GM12878 (cell line): Measurements from ENCODE around the gene ADGRA3. TPM values are rescaled to one million over a fixed set of nuclear protein-coding genes. Genes with fewer than 3 reads are reported as not detected.

Experiments
- ATAC-seq: fragments of 200-7000 bp; cut with Tn5 transposase; 3 replicates; pipeline ENCODE4 v1.9.1; 2020; ENCODE audit warnings: mild to moderate bottlenecking, moderate library complexity
- BruUV-seq: library from RNA; stranded (reverse); fragments of 400-500 nt; replicated peaks from 2 replicates; lab custom pipeline; 2021; lab: Mats Ljungman, UMichigan
- CTCF ChIA-PET: fragments of 300-600 bp; sonication (Branson Sonifier 250); formaldehyde crosslinking; extraction: SDS; loops from one replicate; lab custom pipeline; 2021; ENCODE audit warnings: inconsistent platforms; lab: Yijun Ruan, JAX
- POLR2A ChIA-PET: fragments of 350-600 bp; formaldehyde crosslinking; extraction: SDS; loops from one replicate; lab custom pipeline; 2021; ENCODE audit warnings: inconsistent platforms; lab: Charles Lee
- RAD21 ChIA-PET: fragments of 300-600 bp; sonication (Branson Sonifier 250); formaldehyde crosslinking; loops from one replicate; lab custom pipeline; 2023; ENCODE audit warnings: antibody characterized with exemption; ENCODE audit not compliant: unreplicated experiment; lab: Charles Lee
- SMC1A ChIA-PET: fragments of 300-600 bp; sonication (Branson Sonifier 250); formaldehyde crosslinking; loops from one replicate; lab custom pipeline; 2023; ENCODE audit not compliant: unreplicated experiment, uncharacterized antibody; lab: Charles Lee
- DNase-seq: peaks from one replicate; pipeline ENCODE4 v3.0.0-alpha.2; 2011; ENCODE audit warnings: low read depth, low spot score
- FAIRE-seq: peaks from 3 replicates; lab custom pipeline; 2011; peaks lifted over from hg19 to GRCh38; lab: Jason Lieb, UNC
- H2AFZ ChIP-seq: 2 replicates; pipeline ENCODE4 v1.6.0; 2011; ENCODE audit warnings: low read depth, low read length, control low read depth; ENCODE audit not compliant: control insufficient read depth
- H3K27ac ChIP-seq: 2 replicates; pipeline ENCODE4 v1.5.1; 2011; ENCODE audit warnings: control low read depth; ENCODE audit not compliant: control insufficient read depth, insufficient read depth
- H3K27me3 ChIP-seq, 2 experiments: replicated peaks in 1 of 2; 2 replicates each; pipeline versions ENCODE4 v1.6.0 to v1.6.1; 2011; ENCODE audit warnings: low read length in 1 of 2; ENCODE audit not compliant: control insufficient read depth in 2 of 2, insufficient read depth in 2 of 2
- H3K36me3 ChIP-seq, 2 experiments: 2 replicates each; pipeline ENCODE4 v1.5.1; 2011; ENCODE audit warnings: low read length in 1 of 2; ENCODE audit not compliant: control insufficient read depth in 2 of 2, insufficient read depth in 2 of 2
- H3K4me1 ChIP-seq: 2 replicates; pipeline ENCODE4 v1.6.1; 2011; ENCODE audit warnings: mild to moderate bottlenecking, low read length, moderate library complexity, mixed read lengths; ENCODE audit not compliant: control insufficient read depth, insufficient read depth
- H3K4me2 ChIP-seq: 2 replicates; pipeline ENCODE4 v1.6.0; 2011; ENCODE audit warnings: control low read depth; ENCODE audit not compliant: control insufficient read depth, insufficient read depth
- H3K4me3 ChIP-seq: fragments of 200-600 bp; sonication (generic); 2 replicates; pipeline ENCODE4 v1.5.1; 2016
- H3K79me2 ChIP-seq: 2 replicates; pipeline ENCODE4 v1.6.0; 2011; ENCODE audit warnings: low read length; ENCODE audit not compliant: control insufficient read depth, insufficient read depth
- H3K9ac ChIP-seq: 2 replicates; pipeline ENCODE4 v1.8.0; 2011; ENCODE audit warnings: low read length, control low read depth, mixed read lengths; ENCODE audit not compliant: control insufficient read depth, insufficient read depth
- H3K9me3 ChIP-seq: replicated peaks from 3 replicates; pipeline ENCODE4 v1.5.1; 2011; ENCODE audit warnings: mild to moderate bottlenecking, low read length; ENCODE audit not compliant: control insufficient read depth, insufficient read depth
- H4K20me1 ChIP-seq: 2 replicates; pipeline ENCODE4 v1.6.0; 2011; ENCODE audit not compliant: control insufficient read depth, insufficient read depth
- IRF5 ChIP-seq: fragments of 450-650 bp; IDR thresholded peaks from 2 replicates; pipeline ENCODE4 v1.6.1; 2017; ENCODE audit warnings: borderline replicate concordance
- KAT2A ChIP-seq: conservative IDR thresholded peaks from 2 replicates; pipeline ENCODE4 v1.6.1; 2011; ENCODE audit warnings: low read depth, low read length; ENCODE audit not compliant: control insufficient read depth
- NFYB ChIP-seq: IDR thresholded peaks from 2 replicates; pipeline ENCODE4 v1.6.1; 2011; ENCODE audit warnings: low read depth, mild to moderate bottlenecking, low read length, improper control_type of control experiment, moderate library complexity; ENCODE audit not compliant: insufficient read depth
- NR2C2 ChIP-seq: IDR thresholded peaks from 2 replicates; pipeline ENCODE4 v1.6.1; 2011; ENCODE audit warnings: borderline replicate concordance, low read depth; ENCODE audit not compliant: control insufficient read depth, insufficient read length
- POLR2AphosphoS2 ChIP-seq: IDR thresholded peaks from 2 replicates; pipeline ENCODE4 v1.6.1; 2011; ENCODE audit warnings: low read depth, mild to moderate bottlenecking, low read length, improper control_type of control experiment, moderate library complexity
- SIN3A ChIP-seq: IDR thresholded peaks from 2 replicates; pipeline ENCODE4 v1.6.1; 2012; ENCODE audit warnings: low read depth, low read length, improper control_type of control experiment
- SP1 ChIP-seq: IDR thresholded peaks from one replicate; pipeline ENCODE4 v1.6.1; 2011; ENCODE audit warnings: low read depth, low read length
- USF1 ChIP-seq: IDR thresholded peaks from 2 replicates; pipeline ENCODE4 v1.6.1; 2011; ENCODE audit warnings: borderline replicate concordance, low read depth, mild to moderate bottlenecking, moderate library complexity, mixed read lengths, low read length; ENCODE audit not compliant: insufficient read depth; ENCODE audit errors: extremely low read length
- ZBTB40 ChIP-seq: fragments of 450-650 bp; IDR thresholded peaks from 2 replicates; pipeline ENCODE4 v1.6.1; 2016; ENCODE audit warnings: mild to moderate bottlenecking, moderate library complexity, borderline replicate concordance
- WGBS: methylation state at CpG from one replicate; pipeline ENCODE4 v1.1.6; 2016; ENCODE audit warnings: low lambda C conversion rate; ENCODE audit not compliant: insufficient replicate concordance, insufficient coverage; ENCODE audit errors: missing lambda C conversion rate; 5-methylcytosine and 5-hydroxymethylcytosine counted together
- in situ Hi-C: fragments of 300-500 bp; cut with MboI; formaldehyde crosslinking; loops from 9 replicates; pipeline ENCODE4 v1.14.3; 2018; ENCODE audit warnings: mixed read lengths
- intact Hi-C: fragments of 100-400 bp; cut with micrococcal nuclease; formaldehyde crosslinking; loops from one replicate; pipeline ENCODE4 v1.14.2; 2022; ENCODE audit not compliant: unreplicated experiment
- polyA plus RNA-seq, 11 experiments: library from polyadenylated mRNA; depleted of rRNA in 4 of 11; unstranded in 6 of 11; stranded (reverse) in 5 of 11; fragments of >200 nt; fragmentation: Nextera tagmentation in 4 of 11; fragmentation: Illumina TruSeq in 1 of 11; extraction: Ambion mirVana in 4 of 11; extraction: Trizol in 1 of 11; gene quantifications; 1 replicate in 1 of 11; 2 replicates in 10 of 11; pipeline versions ENCODE4 v1.2.1 to v1.2.3, GENCODE V29; 2011 to 2016; ENCODE audit warnings: inconsistent platforms in 2 of 11, missing spikeins in 2 of 11, low read depth in 1 of 11
- total RNA-seq, 4 experiments: library from RNA; depleted of rRNA in 3 of 4; stranded (reverse); fragments of >200 nt in 3 of 4; fragmentation: Illumina TruSeq in 1 of 4; extraction: Trizol in 1 of 4; gene quantifications; 2 replicates each; pipeline versions ENCODE4 v1.2.1 to v1.2.3, GENCODE V29; 2013 to 2021

Gene ADGRA3
- total and polyA plus RNA-seq, 10 of the 15 experiments (the other 5 are each of a cell fraction or from before 2014, with no cell fraction given): 0.24 to 66.2 (median 2.5) TPM

- FAIRE-seq (no peak), ATAC-seq (no peak), DNase-seq (no peak)
- WGBS: 17% methylated on average over 4 of the region's 4 CpGs
- no TSS peak for BruUV-seq
- SMC1A ChIA-PET: interaction anchor here (0.9 to 10.8 kb wide), 9 partner anchors 16 to 235 kb away, joined by 3 to 272 read pairs (median 8); no protein-coding TSS in a partner anchor
- POLR2A ChIA-PET: interaction anchor here (0.7 to 2.4 kb wide), 8 partner anchors 10 to 237 kb away, joined by 3 to 14 read pairs (median 6); partner anchors contain the start of gene ADGRA3
- RAD21 ChIA-PET: interaction anchor here (0.6 to 3.7 kb wide), 9 partner anchors 8 to 60 kb away, joined by 3 to 28 read pairs (median 4); no protein-coding TSS in a partner anchor
- Histone ChIP-seq H3K27ac (no peak overlapping the region), H3K4me3 (no peak overlapping the region), H3K9ac (no peak overlapping the region), H3K9me3 (no peaks in the 10 kb centered on the region), H3K79me2 (no peaks in the 10 kb centered on the region), H4K20me1 (no peaks in the 10 kb centered on the region), H2AFZ (no peak overlapping the region), H3K4me1 (no peaks in the 10 kb centered on the region), H3K27me3 (no peaks in the 10 kb centered on the region), H3K36me3 (no peaks in the 10 kb centered on the region), H3K4me2 (no peak overlapping the region)
- CTCF ChIA-PET: interaction anchor here (1.0 to 3.6 kb wide), 7 partner anchors 8 to 94 kb away, joined by 3 to 15 read pairs (median 4); no protein-coding TSS in a partner anchor
- intact Hi-C loops: loop anchor here (5.0 kb wide), 2 partner anchors 92 to 93 kb away; no protein-coding TSS in a partner anchor
- in situ Hi-C loops: no loop called here
- TF ChIP-seq SP1 (no peak), POLR2AphosphoS2 (no peak), ZBTB40 (no peak), SIN3A (no peak), USF1 (no peak), IRF5 (no peak), NR2C2 (no peak), KAT2A (no peak), NFYB (no peak)
These were observed 10.9 kb downstream of the ADGRA3 start for GRCh38 chr4:22504922-22505321.
